ENCODE data around the gene PWP2. TPM values are rescaled to one million over a fixed set of nuclear protein-coding genes. Genes with fewer than 3 reads are reported as not detected.
A peak's percentile ranks its signal among the peaks of the same experiment; 100 is the strongest.
"Not testable (repeated sequence)": the region's sequence is repeated elsewhere in the genome, so short reads cannot be mapped to it uniquely, and the experiment has no call there.

PWP2 gene
- total RNA-seq, 2 experiments from 2014 or later: 9.3 to 10.1 TPM

DNA sequence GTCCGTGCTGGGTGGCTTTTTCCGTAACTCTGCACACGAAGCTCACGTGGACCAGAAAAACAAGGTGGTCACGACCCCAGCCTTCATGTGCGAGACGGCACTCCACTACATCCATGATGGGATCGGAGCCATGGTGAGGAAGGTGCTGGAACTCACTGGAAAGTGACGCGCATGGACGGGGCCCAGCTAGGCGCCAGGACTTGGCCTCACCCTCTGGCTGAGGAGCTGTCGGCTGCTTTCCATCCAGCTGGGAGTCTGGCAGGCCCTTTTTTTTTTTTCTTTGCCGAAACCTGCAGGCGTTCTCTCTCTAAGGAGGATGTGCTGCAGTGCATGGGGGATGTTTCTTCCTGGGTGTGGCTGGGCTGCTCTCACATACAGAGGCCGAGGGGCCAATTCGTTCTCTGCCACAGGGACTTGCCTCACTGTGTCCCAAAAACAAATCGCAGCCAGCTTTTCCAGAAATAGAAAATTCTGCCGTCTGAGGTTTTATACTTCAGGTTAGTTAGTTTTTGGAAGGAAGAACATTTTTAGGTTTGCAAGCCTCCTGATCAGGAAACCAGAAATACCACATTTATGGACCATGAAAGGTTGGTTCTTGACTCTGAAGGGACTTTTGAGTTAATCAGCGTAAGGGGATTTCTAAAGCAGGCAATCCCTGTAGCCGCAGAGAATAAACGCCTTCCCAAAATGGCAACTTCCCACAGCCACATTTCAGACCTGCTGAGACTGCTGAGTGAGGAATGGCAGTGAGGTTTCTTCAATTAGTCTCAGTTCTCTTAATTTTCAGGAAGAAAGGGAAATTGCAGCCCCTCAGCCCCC, 37.8 kb downstream of the PWP2 start:
- intact Hi-C loops (cut with micrococcal nuclease); H3K4me1 Mint-ChIP-seq (ENCODE audit: low read depth); CTCF ChIA-PET; H3K4me3 Mint-ChIP-seq; DNase-seq; POLR2A ChIA-PET; H3K27me3 Mint-ChIP-seq; H3K9me3 Mint-ChIP-seq; H3K36me3 Mint-ChIP-seq (ENCODE audit: low read depth); H3K27ac Mint-ChIP-seq: not testable (repeated sequence)
- peak; percentile 46 for ATAC-seq

DNA sequence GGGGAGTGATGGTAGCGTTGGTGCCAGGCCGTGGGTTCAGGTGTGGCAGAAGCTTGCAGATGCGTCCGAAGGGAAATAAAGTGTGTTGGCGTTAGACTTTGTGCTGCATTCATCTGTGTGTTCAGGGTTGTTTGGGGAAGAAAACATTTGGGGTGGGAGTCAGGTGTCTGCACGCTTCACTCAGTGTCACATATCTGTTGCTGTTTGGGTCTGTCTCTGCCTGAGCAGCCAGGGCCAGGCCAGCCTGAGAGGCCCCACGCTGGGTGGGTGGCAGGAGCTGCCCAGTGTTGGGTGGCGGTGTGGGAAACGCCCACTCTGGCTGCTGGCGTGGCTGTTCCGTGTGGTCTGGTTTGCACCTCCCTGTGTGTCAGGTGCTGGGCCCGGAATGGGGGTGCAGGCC, 38.4 kb downstream of the PWP2 start:
- H3K4me1 Mint-ChIP-seq (ENCODE audit: low read depth); POLR2A ChIA-PET; H3K4me3 Mint-ChIP-seq; H3K27ac Mint-ChIP-seq; CTCF ChIA-PET; DNase-seq; H3K9me3 Mint-ChIP-seq; intact Hi-C loops (cut with micrococcal nuclease); H3K36me3 Mint-ChIP-seq (ENCODE audit: low read depth); H3K27me3 Mint-ChIP-seq: not testable (repeated sequence)
- peak; percentile 18 for ATAC-seq

- H3K27ac Mint-ChIP-seq; DNase-seq; intact Hi-C loops (cut with micrococcal nuclease); H3K4me1 Mint-ChIP-seq (ENCODE audit: low read depth); CTCF ChIA-PET; POLR2A ChIA-PET; H3K36me3 Mint-ChIP-seq (ENCODE audit: low read depth); H3K27me3 Mint-ChIP-seq; H3K9me3 Mint-ChIP-seq; H3K4me3 Mint-ChIP-seq: not testable (repeated sequence)
- peak; percentile 23 for ATAC-seq
These were observed 39.9 kb downstream of the PWP2 start for GRCh38 chr21:44147108-44147507.

GRCh38 chr21:44150255-44150654, 43.1 kb downstream of the PWP2 start:
- ATAC-seq; H3K27me3 Mint-ChIP-seq; DNase-seq; H3K36me3 Mint-ChIP-seq (ENCODE audit: low read depth); H3K27ac Mint-ChIP-seq; POLR2A ChIA-PET; H3K4me3 Mint-ChIP-seq; H3K4me1 Mint-ChIP-seq (ENCODE audit: low read depth); H3K9me3 Mint-ChIP-seq; intact Hi-C loops (cut with micrococcal nuclease); CTCF ChIA-PET: not testable (repeated sequence)

- intact Hi-C loops (cut with micrococcal nuclease); H3K9me3 Mint-ChIP-seq; H3K36me3 Mint-ChIP-seq (ENCODE audit: low read depth); H3K4me1 Mint-ChIP-seq (ENCODE audit: low read depth); DNase-seq; H3K27me3 Mint-ChIP-seq; CTCF ChIA-PET; H3K4me3 Mint-ChIP-seq; POLR2A ChIA-PET; H3K27ac Mint-ChIP-seq: not testable (repeated sequence)
- peak; percentile 51 for ATAC-seq
These were observed 46.2 kb downstream of the PWP2 start for GRCh38 chr21:44153214-44153888.

- H3K27ac Mint-ChIP-seq, CTCF ChIA-PET: not testable (repeated sequence)
These were observed 46.7 kb downstream of the PWP2 start for GRCh38 chr21:44153889-44154228.

DNA sequence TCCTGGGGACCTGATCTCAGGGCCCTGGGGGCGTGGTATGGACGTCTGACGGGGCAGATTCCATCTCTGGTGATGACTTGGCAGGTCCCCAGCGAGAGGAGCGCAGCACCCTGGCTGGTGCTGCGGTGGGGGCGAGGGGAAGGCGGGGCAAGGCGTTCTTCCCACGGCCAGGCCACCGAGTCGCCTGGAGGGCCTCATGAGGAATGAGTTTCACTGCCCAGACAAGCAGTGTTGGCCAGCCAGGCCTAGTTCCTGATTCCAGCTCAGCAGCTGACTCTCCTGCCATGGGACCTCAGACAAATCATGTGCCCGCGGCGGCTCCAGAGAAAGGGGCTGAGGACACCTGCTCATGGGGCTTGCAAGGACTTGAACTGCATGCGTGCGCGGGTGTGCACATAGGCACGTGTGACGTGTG, 47.6 kb downstream of the PWP2 start:
- H3K27ac Mint-ChIP-seq; H3K9me3 Mint-ChIP-seq; H3K27me3 Mint-ChIP-seq; H3K36me3 Mint-ChIP-seq (ENCODE audit: low read depth); DNase-seq; intact Hi-C loops (cut with micrococcal nuclease); ATAC-seq; POLR2A ChIA-PET; CTCF ChIA-PET; H3K4me3 Mint-ChIP-seq; H3K4me1 Mint-ChIP-seq (ENCODE audit: low read depth): not testable (repeated sequence)

More at GRCh38 chr21:44153889-44154228, 46.7 kb downstream of the PWP2 start:
- intact Hi-C loops (cut with micrococcal nuclease); ATAC-seq; POLR2A ChIA-PET; H3K4me1 Mint-ChIP-seq (ENCODE audit: low read depth); H3K9me3 Mint-ChIP-seq; H3K36me3 Mint-ChIP-seq (ENCODE audit: low read depth); H3K4me3 Mint-ChIP-seq; H3K27me3 Mint-ChIP-seq: not testable (repeated sequence)
- DNase-seq: peak; percentile 54

GRCh38 chr21:44155231-44155993, 48.2 kb downstream of the PWP2 start:
- H3K4me3 Mint-ChIP-seq; H3K9me3 Mint-ChIP-seq; H3K36me3 Mint-ChIP-seq (ENCODE audit: low read depth); intact Hi-C loops (cut with micrococcal nuclease); DNase-seq; H3K4me1 Mint-ChIP-seq (ENCODE audit: low read depth); CTCF ChIA-PET; H3K27ac Mint-ChIP-seq; POLR2A ChIA-PET; H3K27me3 Mint-ChIP-seq: not testable (repeated sequence)
- ATAC-seq: peak; percentile 24

DNA sequence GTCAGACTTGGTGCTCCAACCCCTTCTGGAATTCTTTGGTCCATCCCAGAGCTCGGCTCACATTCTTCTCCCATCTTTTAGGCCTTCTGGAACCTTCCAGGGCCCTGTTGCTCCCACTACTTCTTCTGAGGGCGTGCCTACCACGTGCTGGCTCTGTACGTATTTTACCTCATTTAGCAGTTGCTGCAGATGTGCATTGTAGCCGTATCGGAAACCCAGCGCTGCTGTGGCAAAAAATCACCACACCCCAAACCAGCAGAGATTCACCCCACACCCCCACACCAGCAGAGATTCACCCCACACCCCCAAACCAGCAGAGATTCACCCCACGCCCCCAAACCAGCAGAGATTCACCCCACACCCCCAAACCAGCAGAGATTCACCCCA, 48.8 kb downstream of the PWP2 start:
- H3K9me3 Mint-ChIP-seq; DNase-seq; intact Hi-C loops (cut with micrococcal nuclease); H3K27ac Mint-ChIP-seq; ATAC-seq; H3K27me3 Mint-ChIP-seq; H3K4me1 Mint-ChIP-seq (ENCODE audit: low read depth); CTCF ChIA-PET; H3K4me3 Mint-ChIP-seq; H3K36me3 Mint-ChIP-seq (ENCODE audit: low read depth); POLR2A ChIA-PET: not testable (repeated sequence)

DNA sequence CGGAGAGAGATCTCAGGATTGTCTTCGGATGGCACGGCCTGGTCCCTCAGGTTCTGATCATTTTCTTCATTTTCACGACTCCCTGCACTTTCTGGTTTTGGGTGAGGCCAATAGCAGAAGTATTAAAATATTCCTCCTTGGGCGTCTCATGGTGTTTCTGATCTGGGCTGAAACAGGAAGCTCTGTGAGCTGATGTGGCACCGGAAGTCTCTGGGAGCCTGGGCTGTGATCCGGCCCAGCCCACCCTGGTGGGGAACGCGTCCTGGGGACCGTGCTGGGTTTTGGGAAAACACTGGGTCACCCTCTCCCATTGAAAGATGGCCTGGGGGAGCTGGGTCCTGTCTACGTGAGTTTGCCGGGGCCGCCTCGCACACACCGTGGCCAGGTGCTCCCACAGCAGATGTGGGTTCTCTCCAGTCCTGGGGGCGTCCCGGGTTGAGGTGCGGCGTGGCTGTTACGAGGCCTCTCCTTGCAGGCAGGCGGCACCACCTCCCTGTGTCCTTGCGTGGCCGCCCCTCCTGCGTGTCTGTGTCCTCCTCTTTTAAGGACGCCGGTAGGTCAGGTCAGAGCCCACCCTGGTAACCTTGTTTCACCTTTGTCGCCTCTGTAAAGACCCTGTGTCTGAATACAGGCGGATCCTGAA, 50.4 kb downstream of the PWP2 start:
- H3K9me3 Mint-ChIP-seq; H3K27ac Mint-ChIP-seq; H3K36me3 Mint-ChIP-seq (ENCODE audit: low read depth); POLR2A ChIA-PET; H3K4me3 Mint-ChIP-seq; DNase-seq; H3K4me1 Mint-ChIP-seq (ENCODE audit: low read depth); CTCF ChIA-PET; H3K27me3 Mint-ChIP-seq; intact Hi-C loops (cut with micrococcal nuclease): not testable (repeated sequence)
- peak; percentile 28 for ATAC-seq

DNA sequence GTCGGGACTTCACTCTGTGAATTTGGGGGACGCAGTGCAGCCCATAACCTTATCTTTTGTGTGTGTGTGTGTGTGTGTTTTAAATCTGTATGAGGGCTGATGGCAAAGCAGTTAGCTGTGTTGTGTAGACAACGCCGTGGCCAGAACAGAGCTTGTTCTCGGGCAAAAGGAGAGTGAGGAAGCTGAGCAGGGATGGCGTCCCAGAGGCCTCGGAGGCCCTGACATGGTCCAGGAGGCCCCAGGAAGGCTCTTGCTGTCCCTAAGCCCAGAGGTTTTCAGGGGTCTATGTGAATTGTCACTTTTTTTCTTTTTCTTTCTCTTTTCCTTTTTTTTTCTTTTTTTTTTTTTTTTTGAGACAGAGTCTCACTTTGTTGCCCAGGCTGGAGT, 50.9 kb downstream of the PWP2 start:
- H3K4me3 Mint-ChIP-seq; H3K27me3 Mint-ChIP-seq; intact Hi-C loops (cut with micrococcal nuclease); POLR2A ChIA-PET; H3K36me3 Mint-ChIP-seq (ENCODE audit: low read depth); H3K4me1 Mint-ChIP-seq (ENCODE audit: low read depth); ATAC-seq; DNase-seq; CTCF ChIA-PET; H3K27ac Mint-ChIP-seq; H3K9me3 Mint-ChIP-seq: not testable (repeated sequence)
